ENCODE results near the gene SEC61A1. TPM values are rescaled to one million over a fixed set of nuclear protein-coding genes. Genes with fewer than 3 reads are reported as not detected.

The SEC61A1 gene
- total RNA-seq, 1 donor from 2014 or later, result 91.3 TPM

DNA sequence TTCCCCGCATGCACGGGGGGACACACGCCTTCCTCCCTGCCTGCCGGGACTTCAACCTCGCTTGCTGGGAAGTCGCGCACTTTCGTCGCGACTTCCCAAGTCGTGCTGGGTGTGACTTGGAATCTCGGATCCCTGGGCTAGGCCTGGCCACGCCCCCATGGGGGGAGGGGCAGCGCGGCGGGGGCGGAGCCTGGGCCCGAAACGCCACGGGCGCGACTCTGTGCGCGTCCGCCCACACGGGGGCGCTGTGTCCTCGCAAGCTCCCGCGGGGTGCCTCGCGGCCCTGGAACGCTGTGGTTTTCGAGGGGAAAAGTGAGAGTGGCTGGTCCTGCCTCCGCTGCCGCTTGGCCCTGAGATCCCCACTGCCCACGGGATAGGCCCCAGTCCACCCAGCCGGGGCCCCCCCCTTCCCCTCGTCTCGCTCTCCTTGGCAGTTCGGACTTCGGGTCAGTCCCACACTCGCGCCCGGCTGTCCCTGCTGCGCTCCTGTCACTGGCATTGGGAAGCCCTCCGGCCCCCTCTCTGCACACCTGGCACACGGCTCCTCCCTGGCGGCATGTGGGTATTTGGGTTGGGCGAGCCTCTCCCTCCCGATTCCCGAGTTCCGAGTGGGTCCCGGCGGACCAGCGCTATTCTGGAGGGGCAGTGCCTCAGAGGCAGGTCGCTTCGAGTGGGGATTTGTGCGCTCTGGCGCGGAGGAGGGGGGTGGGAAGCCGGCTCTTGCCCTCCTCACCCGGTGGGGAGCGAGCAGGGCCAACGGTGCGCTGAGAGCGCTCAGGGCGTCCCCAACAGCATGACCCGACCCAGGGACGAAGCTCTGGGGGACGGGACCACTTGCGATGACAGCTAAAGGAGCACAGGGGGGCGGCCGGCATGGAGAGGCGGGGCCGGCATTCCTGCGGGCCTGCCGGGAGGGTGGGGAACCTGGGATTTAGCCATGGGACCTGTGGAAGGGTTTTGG is 23.6 kb downstream of the SEC61A1 start:
- intact Hi-C loops (cut with DNase I), result loop anchor here (5.0 kb wide), 1 partner anchor 46 kb away; the partner anchor contains the start of gene RUVBL1
- DNase-seq (ENCODE audit: low spot score), result peak; percentile 95

DNA sequence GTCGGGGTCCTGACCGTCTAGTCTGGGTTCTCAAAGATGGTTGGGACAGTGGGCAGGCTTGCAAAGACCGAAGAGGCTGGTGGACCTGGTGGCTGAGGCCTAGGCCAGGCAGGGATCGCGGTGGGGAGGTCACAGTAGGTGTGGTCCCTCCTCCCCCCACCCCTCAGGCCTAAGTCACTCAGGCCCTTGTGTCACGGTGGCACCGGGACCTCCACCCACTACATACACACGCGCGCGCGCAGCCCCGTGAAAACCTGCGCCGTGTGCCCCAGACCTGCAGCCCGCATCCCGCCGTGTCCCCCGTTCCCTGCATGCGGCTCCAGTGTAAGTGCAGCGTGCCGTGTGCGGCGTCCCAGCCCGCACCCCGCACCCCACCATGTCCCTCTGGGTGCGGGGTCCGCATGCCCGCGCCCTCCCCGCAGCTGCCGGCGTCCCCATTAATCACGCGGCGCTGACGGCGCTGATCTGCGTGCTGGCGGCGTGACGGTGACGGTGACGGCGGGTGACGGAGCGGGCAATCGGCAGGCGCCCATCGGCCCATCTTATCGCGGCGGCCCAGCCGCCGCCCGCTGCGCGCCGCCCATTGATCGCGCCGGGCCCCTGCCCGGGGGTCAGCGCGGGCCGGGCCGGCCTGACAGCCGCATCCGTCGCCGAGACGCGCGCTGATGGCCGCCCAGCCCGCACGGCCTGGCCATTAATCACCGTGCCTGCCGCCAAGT is 24.4 kb downstream of the SEC61A1 start:
- peak; percentile 86 for DNase-seq (ENCODE audit: low spot score)
- intact Hi-C loops (cut with DNase I), result loop anchor here (5.0 kb wide), 1 partner anchor 46 kb away; the partner anchor contains the start of gene RUVBL1

DNA sequence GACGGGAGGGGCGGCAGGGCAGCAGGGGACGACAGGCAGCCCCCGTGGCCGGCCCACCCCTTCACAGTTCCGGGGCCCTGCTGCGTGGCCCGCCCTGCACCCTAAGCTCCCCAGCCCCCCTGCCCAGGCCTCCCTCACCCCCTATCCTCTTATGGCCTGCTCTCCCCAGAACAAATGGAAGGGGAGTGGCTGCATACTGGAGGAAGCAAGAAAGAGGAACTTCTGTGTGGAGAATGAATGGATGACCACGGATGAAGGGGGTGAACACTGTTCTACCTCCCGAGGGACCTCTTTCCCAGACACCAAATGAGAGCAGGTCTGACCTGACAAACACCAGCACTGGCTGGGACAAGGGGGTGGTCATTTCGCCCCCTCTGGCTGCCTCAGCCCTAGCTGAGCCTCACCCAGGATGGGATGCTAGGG is 25.0 kb downstream of the SEC61A1 start:
- intact Hi-C loops (cut with DNase I), result loop anchor here (5.0 kb wide), 1 partner anchor 45 kb away; the partner anchor contains the start of gene RUVBL1
- no peak for DNase-seq (ENCODE audit: low spot score)

DNA sequence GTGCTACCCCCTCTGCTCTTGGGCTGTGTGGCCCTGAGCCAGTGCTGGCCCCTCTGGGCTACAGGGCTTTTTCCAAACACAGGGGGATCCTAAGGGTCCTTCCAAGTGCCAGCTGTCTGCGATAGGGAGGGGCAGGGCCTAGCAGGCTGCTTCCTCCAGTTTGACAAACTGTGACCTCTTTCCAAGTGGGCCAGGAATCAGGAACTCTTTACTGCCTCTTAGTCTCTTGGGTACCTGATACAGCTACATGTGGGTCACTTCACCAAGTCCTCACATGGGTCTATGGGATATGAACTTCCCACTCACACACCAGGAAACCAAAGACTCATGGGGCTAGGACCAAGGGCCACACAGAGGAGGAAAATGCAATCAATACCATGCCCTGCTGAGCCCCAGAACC is 25.4 kb downstream of the SEC61A1 start:
- no peak for DNase-seq (ENCODE audit: low spot score)
- intact Hi-C loops (cut with DNase I), result loop anchor here (5.0 kb wide), 1 partner anchor 45 kb away; the partner anchor contains the start of gene RUVBL1

DNA sequence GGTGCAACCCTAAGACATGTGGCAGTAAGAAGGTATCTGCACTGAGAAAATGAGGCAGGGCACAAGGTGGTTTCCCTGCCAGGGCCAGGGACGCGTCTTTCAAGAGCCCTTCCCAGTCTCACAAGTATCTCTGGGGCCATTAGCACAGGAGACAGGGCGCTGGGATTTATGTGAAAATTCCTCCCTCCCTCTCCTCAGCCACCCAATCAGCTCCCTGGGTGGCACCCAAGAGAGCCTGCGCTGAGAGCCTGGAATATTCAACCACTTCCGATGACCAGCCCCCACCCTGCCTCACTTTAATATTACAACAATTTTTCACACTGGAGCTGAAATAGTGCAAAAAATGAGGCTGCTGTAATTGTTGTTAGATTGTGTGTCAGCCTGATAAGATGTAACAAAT is 26.1 kb downstream of the SEC61A1 start:
- intact Hi-C loops (cut with DNase I), result loop anchor here (5.0 kb wide), 1 partner anchor 44 kb away; the partner anchor contains the start of gene RUVBL1
- DNase-seq (ENCODE audit: low spot score), result no peak

DNA sequence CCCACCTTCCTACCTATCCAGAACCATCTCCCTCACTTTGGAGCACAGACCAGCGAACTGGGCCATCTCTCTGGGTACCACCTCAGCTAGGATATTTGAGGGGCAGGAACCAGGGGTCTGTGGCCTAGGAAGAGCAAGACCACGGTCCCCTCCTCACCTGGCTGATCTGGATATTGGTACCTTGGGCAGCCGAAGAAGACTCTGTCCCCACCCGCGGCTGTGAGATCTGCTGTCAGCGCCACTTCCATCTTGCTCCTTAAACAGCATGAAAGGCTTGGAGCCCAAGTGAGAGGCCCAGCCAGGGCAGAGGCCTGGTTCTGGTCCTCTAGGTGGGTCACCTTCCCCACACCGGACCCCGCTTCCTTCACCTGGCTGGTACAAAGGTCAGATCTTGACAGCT is 26.6 kb downstream of the SEC61A1 start:
- DNase-seq (ENCODE audit: low spot score), result no peak
- intact Hi-C loops (cut with DNase I), result loop anchor here (5.0 kb wide), 1 partner anchor 43 kb away; the partner anchor contains the start of gene RUVBL1

DNA sequence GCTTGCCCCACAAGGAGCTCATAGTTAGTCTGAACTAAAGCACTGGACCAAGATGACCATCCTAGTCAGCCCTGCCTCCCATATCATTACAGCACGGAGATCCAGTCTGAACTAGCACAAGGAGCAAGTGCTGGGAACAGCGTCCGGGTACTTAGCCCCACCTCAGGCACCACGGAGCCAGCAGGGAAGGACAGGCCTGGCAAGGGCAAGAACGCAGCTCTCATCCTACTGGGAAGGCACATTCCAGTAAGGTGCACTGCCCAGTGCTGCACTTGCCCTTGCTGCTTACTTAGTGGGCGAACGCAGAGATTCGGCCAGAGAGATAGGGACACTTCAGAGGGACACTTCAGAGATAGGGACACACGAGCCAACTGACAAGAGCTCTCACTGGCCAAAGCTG is 27.6 kb downstream of the SEC61A1 start:
- no peak for DNase-seq (ENCODE audit: low spot score)

DNA sequence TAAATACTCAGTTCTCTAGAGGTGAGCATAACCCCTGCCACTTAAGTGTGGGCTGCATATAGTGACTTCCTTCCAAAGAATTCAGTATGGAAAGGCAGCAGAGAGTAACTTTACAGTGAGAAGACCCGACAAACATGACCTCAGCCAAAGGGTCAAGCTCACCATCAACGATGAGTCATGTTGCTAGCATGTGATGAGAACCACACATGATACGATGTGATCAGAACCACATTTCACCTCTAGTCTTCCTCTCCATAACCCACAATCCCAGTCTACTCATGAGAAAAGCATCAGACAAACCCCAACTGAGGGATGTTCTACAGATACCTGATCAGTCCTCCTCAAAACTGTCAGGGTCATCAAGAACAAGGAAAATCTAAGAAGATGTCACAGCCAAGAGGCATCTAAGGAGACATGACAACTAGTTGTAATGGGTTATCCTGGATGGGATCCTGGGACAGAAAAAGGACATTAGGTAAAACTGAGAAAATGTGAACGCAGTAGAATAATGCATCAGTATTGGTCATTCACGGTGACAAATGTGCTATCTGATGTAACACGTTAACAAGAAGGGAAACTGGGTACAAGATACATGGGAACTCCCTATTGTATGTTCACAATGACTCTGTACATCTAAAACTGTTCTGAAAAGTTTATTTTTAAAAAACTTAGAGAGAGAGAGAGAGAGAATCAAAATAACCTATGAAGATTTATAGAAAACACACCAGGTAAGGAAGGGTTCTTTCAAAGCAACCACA is 28.3 kb downstream of the SEC61A1 start:
- intact Hi-C loops (cut with DNase I), result no loop called here
- no peak for DNase-seq (ENCODE audit: low spot score)

More for the DNA sequence above, 27.6 kb downstream of the SEC61A1 start:
- intact Hi-C loops (cut with DNase I), result loop anchor here (5.0 kb wide), 1 partner anchor 42 kb away; the partner anchor contains the start of gene RUVBL1

DNA sequence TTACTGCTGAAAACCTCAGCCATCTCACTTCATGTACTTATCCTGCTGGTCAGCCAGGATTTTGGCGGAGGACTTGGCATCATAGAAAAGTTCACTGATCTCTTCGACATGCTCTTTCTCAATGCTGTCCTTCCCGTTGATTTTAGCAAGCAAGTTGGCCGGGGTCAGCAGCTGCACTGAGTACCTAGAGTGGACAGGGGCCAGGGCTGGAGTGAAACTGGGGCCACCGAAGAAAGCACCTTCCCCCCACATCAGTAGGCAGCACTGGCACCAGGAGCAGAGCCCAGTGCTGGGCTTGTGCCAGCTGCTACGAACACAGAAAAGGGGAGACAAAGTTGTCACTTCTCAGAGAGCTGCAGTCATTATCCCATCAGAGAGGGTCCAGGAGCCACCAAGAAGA is 29.0 kb downstream of the SEC61A1 start:
- no peak for DNase-seq (ENCODE audit: low spot score)
- intact Hi-C loops (cut with DNase I), result no loop called here

DNA sequence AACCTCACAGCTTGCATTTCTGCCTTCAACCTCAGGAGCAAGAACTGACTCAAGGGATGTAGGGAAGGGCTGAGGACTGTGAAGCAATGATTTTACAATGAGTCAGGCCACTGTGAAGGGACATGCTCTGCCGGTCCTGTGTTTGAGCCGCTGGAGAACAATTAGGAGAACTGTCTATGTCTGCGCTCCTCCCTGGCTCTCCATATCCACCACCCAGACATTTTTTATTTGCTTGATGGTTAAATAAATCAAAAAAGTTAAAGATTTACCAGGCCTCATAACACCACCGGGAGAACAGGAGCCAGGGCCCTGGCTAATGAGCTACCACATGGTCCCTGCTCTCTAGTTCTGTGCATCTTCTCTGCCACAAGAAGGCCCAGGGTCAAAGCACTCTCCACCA is 29.6 kb downstream of the SEC61A1 start:
- intact Hi-C loops (cut with DNase I), result no loop called here
- no peak for DNase-seq (ENCODE audit: low spot score)

DNA sequence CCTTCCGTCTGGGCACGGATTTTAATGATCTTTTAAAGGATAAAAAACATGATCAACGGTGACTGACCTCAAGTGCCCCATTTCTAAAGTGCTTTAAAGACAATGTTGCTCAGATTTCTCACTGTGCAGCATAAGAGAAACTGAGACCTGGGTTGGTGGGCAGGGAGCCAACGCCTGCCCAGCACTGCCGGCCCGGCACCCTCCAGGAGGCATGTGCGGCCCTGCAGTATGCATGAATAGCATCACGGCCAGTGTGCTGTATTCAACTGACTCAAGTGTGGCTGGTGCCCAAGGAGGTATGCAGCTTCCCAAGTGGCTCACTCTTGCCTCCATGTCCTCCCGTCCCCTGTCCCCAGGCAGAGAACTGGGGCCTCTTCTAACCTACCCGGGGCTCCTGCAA is 30.3 kb downstream of the SEC61A1 start:
- no peak for DNase-seq (ENCODE audit: low spot score)
- intact Hi-C loops (cut with DNase I), result no loop called here

DNA sequence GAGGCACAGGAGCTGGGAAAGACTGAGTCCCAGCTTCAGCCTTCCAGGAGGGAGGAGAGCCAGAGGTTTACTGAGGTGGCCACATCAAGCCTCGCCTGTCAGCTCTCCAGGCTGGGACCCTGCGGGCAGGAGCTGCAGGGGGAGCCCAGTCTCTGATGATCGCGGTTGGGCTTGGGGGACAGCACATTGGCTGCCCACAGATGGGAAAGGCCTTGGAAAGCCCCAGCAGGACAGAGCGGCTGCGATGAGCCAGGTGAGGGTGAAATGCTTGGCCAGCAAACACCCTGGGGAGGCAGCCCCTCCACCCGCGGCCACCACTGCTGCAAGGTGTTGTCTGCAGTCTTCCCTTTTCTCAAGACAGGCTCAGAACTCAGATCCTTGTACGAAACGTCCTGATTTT is 31.2 kb downstream of the SEC61A1 start:
- intact Hi-C loops (cut with DNase I), result no loop called here

DNA sequence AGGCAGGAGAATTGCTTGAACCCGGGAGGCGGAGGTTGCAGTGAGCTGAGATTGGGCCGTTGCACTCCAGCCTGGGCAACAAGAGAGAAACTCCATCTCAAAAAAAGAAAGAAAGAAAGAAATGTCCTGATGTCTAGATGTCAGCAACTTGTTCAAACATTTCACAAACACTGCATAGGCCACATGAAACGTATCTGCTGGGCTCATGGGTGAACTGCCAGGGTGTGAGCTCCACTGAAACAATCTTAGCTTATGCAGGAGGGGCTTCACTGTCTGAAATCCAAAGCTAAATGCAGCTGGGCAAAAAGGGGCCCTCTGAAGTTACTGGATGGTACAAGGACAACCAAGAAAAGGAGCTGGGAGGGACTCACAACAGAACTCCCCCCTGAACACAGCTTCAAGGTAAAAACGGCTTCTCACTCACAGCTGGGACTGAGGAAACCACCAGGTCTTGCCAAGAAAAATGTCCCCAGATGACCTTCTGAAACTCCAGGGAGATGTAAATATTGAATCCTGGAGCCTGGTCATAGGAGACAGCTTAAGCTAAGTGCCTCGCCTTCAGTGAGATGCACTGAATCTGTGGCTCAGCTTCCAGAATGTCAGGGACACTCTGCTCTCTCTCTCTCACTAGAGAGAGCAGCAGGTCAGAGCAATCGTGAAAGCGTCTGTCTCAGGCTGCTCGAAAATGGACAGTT is 31.9 kb downstream of the SEC61A1 start:
- intact Hi-C loops (cut with DNase I), result no loop called here
- no peak for DNase-seq (ENCODE audit: low spot score)

More for the DNA sequence above, 31.2 kb downstream of the SEC61A1 start:
- no peak for DNase-seq (ENCODE audit: low spot score)

DNA sequence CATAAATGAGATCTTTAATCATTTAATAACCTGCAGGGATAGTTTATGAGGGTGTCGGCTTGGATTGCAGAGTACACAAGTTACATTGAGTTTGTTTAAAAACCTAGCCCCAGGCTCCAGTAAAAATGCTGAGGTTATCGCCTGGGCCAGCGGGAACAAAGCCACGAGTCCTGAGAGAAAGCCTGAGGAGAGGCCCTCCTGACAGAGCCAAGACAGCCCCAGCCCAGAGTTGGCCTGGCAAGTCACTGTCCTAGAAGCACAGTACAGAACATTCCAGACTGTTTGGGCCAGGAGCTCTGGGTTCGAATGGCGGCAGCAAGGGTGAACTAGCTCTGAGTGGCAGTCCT is 32.4 kb downstream of the SEC61A1 start:
- no peak for DNase-seq (ENCODE audit: low spot score)
- intact Hi-C loops (cut with DNase I), result no loop called here

DNA sequence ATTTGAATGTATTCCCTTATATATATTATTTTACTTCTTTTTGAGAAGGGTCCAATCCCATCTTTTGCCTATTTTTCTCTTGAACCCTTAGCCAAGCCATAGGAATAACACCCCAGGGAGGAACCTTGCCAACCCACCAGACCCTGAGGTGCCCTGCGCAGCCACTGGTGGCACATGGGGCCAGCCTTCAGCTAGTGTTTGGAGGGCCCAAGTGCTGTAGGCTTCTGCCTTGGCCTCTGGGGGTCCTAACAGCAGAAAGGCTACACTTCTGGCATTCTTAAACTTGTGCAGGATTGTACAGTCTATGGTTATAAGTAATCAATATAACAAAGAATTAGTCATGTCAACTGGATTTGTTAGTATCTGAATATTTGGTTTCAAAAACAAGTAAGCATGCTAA is 36.9 kb downstream of the SEC61A1 start:
- intact Hi-C loops (cut with DNase I), result no loop called here
- DNase-seq (ENCODE audit: low spot score), result no peak

DNA sequence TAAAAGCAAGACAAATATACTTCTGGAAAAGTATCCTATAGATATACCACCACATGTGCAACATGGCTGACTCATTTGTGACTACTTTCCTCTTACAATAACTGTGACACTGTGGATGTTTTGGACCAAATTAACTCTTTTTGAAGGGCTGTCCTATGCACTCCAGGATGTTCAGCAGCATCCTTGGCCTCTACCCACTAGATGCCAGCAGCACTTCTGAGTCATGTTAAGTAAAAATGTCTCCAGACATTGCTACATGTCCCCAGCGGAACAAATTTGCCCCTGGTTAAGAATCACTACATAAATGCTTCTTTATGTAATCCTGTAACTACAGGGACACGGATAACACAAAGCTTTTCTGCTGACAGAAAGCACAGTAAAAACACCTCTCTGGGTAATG is 39.3 kb downstream of the SEC61A1 start:
- intact Hi-C loops (cut with DNase I), result loop anchor here (10.0 kb wide), 1 partner anchor 233 kb away; no protein-coding TSS in a partner anchor
- DNase-seq (ENCODE audit: low spot score), result no peak

DNA sequence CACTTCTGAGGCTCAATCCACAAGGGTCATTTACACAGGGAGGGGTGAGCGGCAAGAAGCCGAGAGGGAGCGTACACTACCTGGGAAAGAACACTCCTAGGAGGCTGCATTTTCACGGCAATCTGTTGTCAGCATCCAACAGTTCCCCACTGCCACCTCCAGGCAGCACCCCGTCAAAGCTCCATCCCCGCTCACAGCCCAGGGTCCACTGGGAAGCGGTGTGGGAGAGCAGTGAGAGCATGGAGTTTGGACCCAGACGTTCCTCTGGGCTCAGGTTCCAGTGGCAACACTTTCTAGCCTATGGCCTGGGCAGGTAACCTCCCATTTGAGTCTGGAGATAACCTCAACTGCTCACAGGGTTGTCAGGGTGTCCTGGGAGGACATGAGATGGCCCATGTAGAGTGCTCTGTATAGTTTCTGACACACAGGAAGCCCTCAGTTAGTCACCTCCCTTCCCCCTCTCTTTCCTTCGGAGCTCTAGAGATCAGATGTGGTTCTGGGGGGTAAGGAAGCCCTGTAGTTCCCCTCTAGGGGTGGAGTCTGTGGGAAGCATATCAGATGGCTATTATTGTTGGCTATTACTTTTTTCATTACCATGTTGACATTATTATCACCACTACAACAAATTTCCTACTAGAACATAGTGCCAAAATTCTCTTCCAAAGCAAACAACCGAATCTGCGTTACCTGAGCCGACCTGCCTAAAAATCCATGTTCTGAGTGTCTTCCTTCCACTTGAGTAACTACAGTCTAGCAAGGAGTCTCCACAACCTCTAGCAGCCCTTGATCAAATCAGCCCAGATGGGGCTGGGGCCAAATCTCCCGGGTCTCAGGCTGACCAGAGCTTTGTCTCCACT is 42.3 kb downstream of the SEC61A1 start:
- no peak for DNase-seq (ENCODE audit: low spot score)
- intact Hi-C loops (cut with DNase I), result loop anchor here (2.0 to 10.0 kb wide), 4 partner anchors 38 to 514 kb away; no protein-coding TSS in a partner anchor

DNA sequence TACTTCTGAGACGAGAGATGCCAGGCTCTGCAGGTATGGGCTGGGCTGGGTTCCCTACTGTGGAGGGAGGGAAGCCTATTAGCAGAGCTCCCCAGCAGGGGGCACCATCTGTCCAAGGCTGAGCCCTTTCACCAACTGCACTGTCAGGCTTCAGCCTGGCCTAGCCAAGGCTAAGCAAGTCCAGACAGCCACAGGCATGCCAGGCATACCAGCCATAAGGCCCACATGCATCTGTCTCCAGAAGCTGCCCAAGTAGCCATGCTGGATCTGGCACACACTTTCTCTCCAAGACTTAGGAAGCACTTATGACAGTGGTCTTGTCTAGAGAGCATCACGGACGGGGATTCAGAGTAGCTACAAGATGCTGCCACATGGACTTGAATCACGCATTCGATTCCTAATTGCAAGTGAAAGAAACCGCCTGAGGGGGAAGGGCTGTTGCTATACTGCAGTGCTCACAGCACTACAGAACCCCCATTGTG is 43.0 kb downstream of the SEC61A1 start:
- peak; percentile 87 for DNase-seq (ENCODE audit: low spot score)
- intact Hi-C loops (cut with DNase I), result loop anchor here (2.0 to 10.0 kb wide), 4 partner anchors 38 to 514 kb away; no protein-coding TSS in a partner anchor

Measured in cardiac septum (tissue), 1 donor.